Colonic mucosa (tissue), 4 donors: ENCODE data around the gene ZBTB34. TPM values are rescaled to one million over a fixed set of nuclear protein-coding genes. Genes with fewer than 3 reads are reported as not detected.

Source experiments
- DNase-seq: peaks from one replicate; pipeline ENCODE4 v3.0.0-alpha.2; 2020
- H3K27ac ChIP-seq: fragments of 200-600 bp; one replicate; pipeline ENCODE4 v1.8.0; 2021
- H3K27me3 ChIP-seq: fragments of 200-600 bp; one replicate; pipeline ENCODE4 v1.8.0; 2021
- H3K36me3 ChIP-seq: fragments of 200-600 bp; one replicate; pipeline ENCODE4 v1.8.0; 2021
- H3K4me1 ChIP-seq: fragments of 200-600 bp; one replicate; pipeline ENCODE4 v1.8.0; 2021; ENCODE audit warnings: mild to moderate bottlenecking
- H3K4me3 ChIP-seq: fragments of 200-600 bp; one replicate; pipeline ENCODE4 v1.8.0; 2021
- H3K9ac ChIP-seq, 2 donors: one replicate each; pipeline ENCODE4 v1.7.0; 2013; ENCODE audit warnings: control low read depth in 2 of 2, low read depth in 2 of 2, low read length in 2 of 2
- H3K9me3 ChIP-seq: fragments of 200-600 bp; one replicate; pipeline ENCODE4 v1.8.0; 2021
- intact Hi-C: fragments of 100-400 bp; cut with DNase I; formaldehyde crosslinking; loops from one replicate; pipeline ENCODE4 v1.14.1; 2022
- total RNA-seq, 2 donors: library from RNA; stranded (reverse); fragmentation: NEBNext Ultra II Directional in 1 of 2; extraction: Animal tissue kit (Norgen Biotek cat#: 25700) in 1 of 2; gene quantifications; one replicate each; pipeline ENCODE4 v1.2.1, GENCODE V29; 2021
- TF ChIP-seq, protein P1 (sequence below): fragments of 200-600 bp; IDR thresholded peaks from one replicate; pipeline ENCODE4 v1.8.0; 2022; ENCODE audit warnings: antibody characterized with exemption, mild to moderate bottlenecking
- donor health status: healthy.
- donor health status: DM: no; HTN: no; CAD: no.
- donor health status: DM: no; HTN: no; CAD: no.

Gene ZBTB34
- total RNA-seq, 2 donors from 2014 or later = 4.6 to 10.3 TPM

DNA sequence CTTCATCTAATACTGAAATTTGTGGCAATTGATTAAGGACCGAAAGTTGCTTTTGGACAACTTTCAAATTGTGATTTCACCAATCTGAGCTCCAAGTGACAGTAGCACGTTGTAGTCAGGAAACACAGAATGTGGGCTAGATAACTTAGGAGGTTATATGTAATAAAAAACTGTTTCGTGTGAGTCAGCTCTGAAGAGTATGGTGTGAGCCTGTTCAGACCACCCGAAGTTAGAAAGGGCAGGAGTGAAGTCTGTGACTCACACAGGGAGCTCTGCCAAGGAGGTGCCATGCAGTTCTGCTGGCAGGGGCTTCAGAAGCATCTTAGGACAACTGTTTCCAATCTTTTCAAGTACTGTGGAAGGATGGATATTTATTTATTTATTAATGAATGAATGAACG lies 16.4 kb upstream of the ZBTB34 start:
- Histone ChIP-seq H3K4me3 (no peak overlapping the region), H3K36me3 (no peaks in the 10 kb centered on the region), H3K4me1 (no peaks in the 10 kb centered on the region), H3K27me3 (no peaks in the 10 kb centered on the region), H3K9me3 (no peaks in the 10 kb centered on the region), H3K27ac (no peak overlapping the region), H3K9ac (no peak overlapping the region)
- intact Hi-C loops = no loop called here
- DNase-seq = no peak
- TF ChIP-seq, protein P1, sequence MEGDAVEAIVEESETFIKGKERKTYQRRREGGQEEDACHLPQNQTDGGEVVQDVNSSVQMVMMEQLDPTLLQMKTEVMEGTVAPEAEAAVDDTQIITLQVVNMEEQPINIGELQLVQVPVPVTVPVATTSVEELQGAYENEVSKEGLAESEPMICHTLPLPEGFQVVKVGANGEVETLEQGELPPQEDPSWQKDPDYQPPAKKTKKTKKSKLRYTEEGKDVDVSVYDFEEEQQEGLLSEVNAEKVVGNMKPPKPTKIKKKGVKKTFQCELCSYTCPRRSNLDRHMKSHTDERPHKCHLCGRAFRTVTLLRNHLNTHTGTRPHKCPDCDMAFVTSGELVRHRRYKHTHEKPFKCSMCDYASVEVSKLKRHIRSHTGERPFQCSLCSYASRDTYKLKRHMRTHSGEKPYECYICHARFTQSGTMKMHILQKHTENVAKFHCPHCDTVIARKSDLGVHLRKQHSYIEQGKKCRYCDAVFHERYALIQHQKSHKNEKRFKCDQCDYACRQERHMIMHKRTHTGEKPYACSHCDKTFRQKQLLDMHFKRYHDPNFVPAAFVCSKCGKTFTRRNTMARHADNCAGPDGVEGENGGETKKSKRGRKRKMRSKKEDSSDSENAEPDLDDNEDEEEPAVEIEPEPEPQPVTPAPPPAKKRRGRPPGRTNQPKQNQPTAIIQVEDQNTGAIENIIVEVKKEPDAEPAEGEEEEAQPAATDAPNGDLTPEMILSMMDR = no peak

DNA sequence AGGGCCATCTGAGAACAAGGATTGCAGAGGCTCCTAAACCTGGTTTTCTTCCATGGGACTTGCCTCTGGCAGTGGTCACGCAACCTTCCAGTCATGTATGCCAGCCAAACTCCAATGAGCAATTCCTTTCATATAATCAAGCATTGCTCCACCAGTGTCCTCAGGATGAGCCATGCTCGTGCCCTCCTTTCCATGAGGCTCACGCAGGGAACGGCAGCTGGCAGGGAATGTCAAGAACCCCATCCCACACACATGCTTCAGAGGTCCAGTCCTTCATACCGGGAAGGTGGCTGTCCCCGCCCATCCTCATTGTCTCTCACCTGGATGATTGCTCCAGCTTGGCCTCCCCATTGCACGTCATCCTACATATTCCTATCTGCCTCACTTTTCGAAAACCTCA lies 13.4 kb upstream of the ZBTB34 start:
- Histone ChIP-seq H3K27me3 (no peaks in the 10 kb centered on the region), H3K4me3 (no peak overlapping the region), H3K27ac (no peak overlapping the region), H3K9ac (no peak overlapping the region), H3K36me3 (no peaks in the 10 kb centered on the region), H3K4me1 (no peaks in the 10 kb centered on the region), H3K9me3 (no peaks in the 10 kb centered on the region)
- intact Hi-C loops = no loop called here
- no peak for DNase-seq
- TF ChIP-seq, protein P1 = no peak

DNA sequence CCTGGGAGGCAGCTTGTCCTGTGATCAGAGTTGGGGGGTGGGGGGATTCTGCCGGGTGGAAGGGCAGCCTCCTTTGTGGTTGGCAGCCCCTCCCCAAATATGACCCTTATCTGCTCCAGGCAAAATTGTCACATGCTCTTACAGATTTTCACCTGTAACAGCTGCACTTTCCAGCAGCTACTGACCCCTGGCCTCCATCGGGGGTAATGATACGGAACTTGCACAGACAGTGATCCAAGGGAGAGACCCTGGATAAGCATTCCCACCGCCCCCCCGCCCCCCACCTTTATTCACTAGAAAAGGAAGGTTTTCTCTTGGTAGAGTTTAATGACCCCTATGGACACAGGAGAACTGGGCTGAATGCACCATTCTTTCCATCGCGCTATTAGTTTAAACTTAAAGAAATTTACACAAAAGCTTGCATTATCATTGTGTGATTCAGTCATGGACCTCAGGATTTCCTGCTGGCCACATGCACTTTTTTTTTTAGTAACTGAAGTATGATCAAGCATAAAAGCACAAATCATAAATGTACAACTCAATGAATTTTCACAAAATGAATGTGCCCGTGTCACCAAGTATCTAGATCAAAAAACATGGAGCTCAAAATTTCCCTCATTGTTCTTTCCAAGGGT lies 10.7 kb upstream of the ZBTB34 start:
- no peaks in the 10 kb centered on the region for H3K4me1 ChIP-seq
- H3K27me3 ChIP-seq = no peaks in the 10 kb centered on the region
- intact Hi-C loops = no loop called here
- H3K9me3 ChIP-seq = no peaks in the 10 kb centered on the region
- H3K36me3 ChIP-seq = no peaks in the 10 kb centered on the region
- TF ChIP-seq, protein P1 = no peak
- H3K9ac ChIP-seq = no peak overlapping the region
- DNase-seq = no peak
- H3K4me3 ChIP-seq = no peak overlapping the region
- H3K27ac ChIP-seq = no peak overlapping the region

DNA sequence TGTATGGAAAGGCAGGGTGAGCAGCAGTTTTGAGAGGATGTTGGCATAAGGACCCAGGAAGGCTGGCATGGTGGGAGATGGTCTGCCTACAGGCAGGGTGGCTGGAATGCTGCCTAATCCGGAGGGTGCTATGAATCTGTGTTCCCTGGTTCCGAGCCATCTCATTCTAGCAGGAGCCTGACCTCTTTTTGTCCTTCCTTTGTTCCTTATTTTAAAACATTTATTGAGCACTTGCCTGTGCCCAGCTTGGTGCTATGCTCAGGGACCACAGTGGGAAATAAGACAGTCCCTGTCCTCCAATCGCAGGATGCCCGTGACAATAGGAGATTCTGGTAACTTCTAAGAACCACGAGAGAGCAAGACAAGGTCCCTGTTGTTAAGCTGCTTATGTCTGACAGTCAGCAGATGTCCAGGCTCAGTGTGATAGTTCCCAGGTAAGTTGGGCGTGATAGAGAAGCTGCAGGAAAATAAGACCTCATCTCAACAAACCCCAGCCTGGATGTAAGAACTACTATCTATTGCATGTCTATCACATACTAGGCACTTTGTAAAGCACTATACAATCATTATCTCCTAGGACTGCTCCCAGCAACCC lies 9.1 kb upstream of the ZBTB34 start:
- Histone ChIP-seq H3K4me1 (no peaks in the 10 kb centered on the region), H3K27ac (no peak overlapping the region), H3K9me3 (no peaks in the 10 kb centered on the region), H3K9ac (no peak overlapping the region), H3K27me3 (no peaks in the 10 kb centered on the region), H3K4me3 (no peak overlapping the region), H3K36me3 (no peaks in the 10 kb centered on the region)
- intact Hi-C loops = no loop called here
- TF ChIP-seq, protein P1 = no peak
- no peak for DNase-seq

DNA sequence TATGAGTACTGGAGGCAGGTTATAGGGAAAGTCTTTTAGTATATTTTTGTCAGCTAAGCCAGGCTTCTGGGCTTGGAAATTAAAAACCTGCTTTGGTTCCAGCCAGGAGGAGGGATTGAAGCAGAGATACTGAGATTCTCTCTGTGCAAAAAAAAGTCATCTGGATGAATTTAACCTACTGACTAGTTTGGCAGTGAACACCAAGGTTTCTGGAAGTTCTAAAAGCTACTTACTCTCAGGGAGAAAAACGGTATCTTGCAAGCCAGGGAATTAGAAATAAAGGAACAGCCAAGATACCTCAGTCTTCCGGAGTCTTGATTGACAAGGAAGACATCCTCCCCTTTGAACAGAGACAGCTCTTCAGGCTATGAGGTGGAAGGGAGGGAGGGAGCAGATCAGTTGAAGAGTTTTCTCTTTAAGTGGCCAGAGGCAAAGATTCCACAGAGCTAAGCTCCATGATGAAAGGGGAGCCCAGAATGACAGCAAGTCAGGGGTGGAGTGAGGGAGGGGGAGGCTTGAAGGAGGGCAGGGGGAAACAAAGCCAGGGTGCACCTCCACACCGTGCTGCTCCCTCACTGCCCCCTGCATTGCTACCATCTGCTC lies 8.3 kb upstream of the ZBTB34 start:
- TF ChIP-seq, protein P1 = no peak
- Histone ChIP-seq H3K27ac (no peak overlapping the region), H3K4me3 (no peak overlapping the region), H3K36me3 (no peaks in the 10 kb centered on the region), H3K9me3 (no peaks in the 10 kb centered on the region), H3K27me3 (no peaks in the 10 kb centered on the region), H3K4me1 (no peaks in the 10 kb centered on the region), H3K9ac (no peak overlapping the region)
- intact Hi-C loops = no loop called here
- no peak for DNase-seq
